Naive thymus-derived CD8-positive, alpha-beta T cell (primary cell): ENCODE results near the gene APOBEC3G. TPM values are rescaled to one million over a fixed set of nuclear protein-coding genes. Genes with fewer than 3 reads are reported as not detected.

Experiments used
- ATAC-seq, 2 donors: fragments of 150-1000 bp; cut with Tn5 transposase in 1 of 2; sonication (Bioruptor Pico), chemical (Tn5 transposase) in 1 of 2; 1 replicate in 1 of 2; 2 replicates in 1 of 2; pipeline ENCODE4 v1.10.0; 2021; ENCODE audit warnings: mild to moderate bottlenecking in 2 of 2, moderate library complexity in 2 of 2
- POLR2A ChIA-PET: fragments of 350-600 bp; sonication (Branson Sonifier 250); formaldehyde crosslinking; loops from one replicate; lab custom pipeline; 2021; ENCODE audit warnings: antibody characterized with exemption; lab: Charles Lee
- DNase-seq, 10 donors: peaks; one replicate each; pipeline versions ENCODE4 v3.0.0 to v3.0.0-alpha.2; 2020 to 2022
- H3K27ac Mint-ChIP-seq, 10 donors: one replicate each; pipeline ENCODE4 v1.8.0; 2020 to 2022; ENCODE audit warnings: mild to moderate bottlenecking in 10 of 10, mixed read lengths in 10 of 10, moderate library complexity in 4 of 10, inconsistent platforms in 1 of 10
- H3K27me3 Mint-ChIP-seq, 5 donors: one replicate each; pipeline ENCODE4 v1.8.0; 2021 to 2022; ENCODE audit warnings: mixed read lengths in 5 of 5
- H3K36me3 Mint-ChIP-seq, 3 donors: one replicate each; pipeline ENCODE4 v1.8.0; 2020 to 2022; ENCODE audit warnings: mixed read lengths in 3 of 3, mild to moderate bottlenecking in 2 of 3, inconsistent platforms in 1 of 3
- H3K4me1 Mint-ChIP-seq, 4 donors: one replicate each; pipeline ENCODE4 v1.8.0; 2021 to 2022; ENCODE audit warnings: mixed read lengths in 4 of 4
- H3K4me3 Mint-ChIP-seq, 10 donors: one replicate each; pipeline ENCODE4 v1.8.0; 2020 to 2022; ENCODE audit warnings: mild to moderate bottlenecking in 10 of 10, mixed read lengths in 10 of 10, moderate library complexity in 6 of 10, inconsistent platforms in 1 of 10
- H3K9me3 Mint-ChIP-seq, 9 donors: one replicate each; pipeline ENCODE4 v1.8.0; 2020 to 2022; ENCODE audit warnings: mixed read lengths in 9 of 9, mild to moderate bottlenecking in 3 of 9, inconsistent platforms in 1 of 9, moderate library complexity in 1 of 9
- polyA plus RNA-seq, 3 donors: library from polyadenylated mRNA; unstranded; fragments of 300-500 nt; fragmentation: Illumina TruSeq; gene quantifications; one replicate each; pipeline ENCODE4 v1.2.3, GENCODE V29; 2021
- total RNA-seq, 8 experiments: library from RNA in 2 of 8; stranded (reverse) in 2 of 8; gene quantifications; one replicate each; pipeline ENCODE4 v1.2.3 and lab custom pipeline; 2021 to 2026

The APOBEC3G gene
- total and polyA plus RNA-seq, 5 experiments from 2014 or later, result 24.3 to 113 (median 30.6) TPM

GRCh38 chr22:39115977-39116621 is 39.0 kb downstream of the APOBEC3G start:
- H3K4me1 Mint-ChIP-seq, result peaks cover 8 to 45% (median 14%) of the 10 kb centered on the region in 4 donors
- H3K36me3 Mint-ChIP-seq, result no peaks in the 10 kb centered on the region
- H3K27me3 Mint-ChIP-seq, result no peaks in the 10 kb centered on the region
- peak overlapping the region in 5 of 10 donors; percentile 10 to 93 (median 74) for H3K27ac Mint-ChIP-seq
- H3K9me3 Mint-ChIP-seq, result no peaks in the 10 kb centered on the region
- ATAC-seq (peak in 1 of 2 donors; percentile 19), DNase-seq (no peak)
- peak overlapping the region in 1 of 10 donors; percentile 7 for H3K4me3 Mint-ChIP-seq
- POLR2A ChIA-PET, result no interaction called here

GRCh38 chr22:39117585-39118191 is 40.6 kb downstream of the APOBEC3G start:
- peak overlapping the region in 9 of 10 donors; percentile 3 to 93 (median 76) for H3K27ac Mint-ChIP-seq
- peak; percentile 35 to 87 (median 62) for DNase-seq
- peaks cover 8 to 47% (median 17%) of the 10 kb centered on the region in 4 donors for H3K4me1 Mint-ChIP-seq
- H3K36me3 Mint-ChIP-seq, result no peaks in the 10 kb centered on the region
- ATAC-seq, result peak; percentile 63 to 65
- POLR2A ChIA-PET, result no interaction called here
- H3K9me3 Mint-ChIP-seq, result no peaks in the 10 kb centered on the region
- H3K4me3 Mint-ChIP-seq, result peak overlapping the region in 6 of 10 donors; percentile 0 to 63 (median 31)
- H3K27me3 Mint-ChIP-seq, result no peaks in the 10 kb centered on the region

GRCh38 chr22:39120983-39121382 is 43.9 kb downstream of the APOBEC3G start:
- ATAC-seq (no peak), DNase-seq (no peak)
- Mint-ChIP-seq H3K4me1 (peaks cover 8 to 29% (median 17%) of the 10 kb centered on the region in 4 donors), H3K9me3 (no peaks in the 10 kb centered on the region), H3K27me3 (no peaks in the 10 kb centered on the region), H3K36me3 (no peaks in the 10 kb centered on the region), H3K27ac (peak overlapping the region in 2 of 10 donors; percentile 10 to 19), H3K4me3 (no peak overlapping the region)
- POLR2A ChIA-PET, result no interaction called here

- Mint-ChIP-seq H3K27me3 (no peaks in the 10 kb centered on the region), H3K4me1 (peaks cover 3 to 12% (median 10%) of the 10 kb centered on the region in 4 donors), H3K4me3 (no peak overlapping the region), H3K9me3 (no peaks in the 10 kb centered on the region), H3K27ac (no peak overlapping the region), H3K36me3 (no peaks in the 10 kb centered on the region)
- DNase-seq, result no peak
- ATAC-seq, result no peak
- POLR2A ChIA-PET, result interaction anchor here (0.7 kb wide), 1 partner anchor 469 kb away, joined by 3 read pairs; no protein-coding TSS in a partner anchor
Measured at GRCh38 chr22:39122772-39123470, 45.8 kb downstream of the APOBEC3G start.

GRCh38 chr22:39123751-39124581 is 46.9 kb downstream of the APOBEC3G start:
- POLR2A ChIA-PET, result interaction anchor here (0.9 kb wide), 1 partner anchor 642 kb away, joined by 4 read pairs; no protein-coding TSS in a partner anchor
- Mint-ChIP-seq H3K27me3 (no peaks in the 10 kb centered on the region), H3K27ac (peak overlapping the region in 1 of 10 donors; percentile 21), H3K9me3 (no peaks in the 10 kb centered on the region), H3K4me3 (no peak overlapping the region), H3K4me1 (peaks cover 2 to 8% (median 5%) of the 10 kb centered on the region in 4 donors), H3K36me3 (no peaks in the 10 kb centered on the region)
- DNase-seq (no peak), ATAC-seq (no peak)

- DNase-seq (no peak), ATAC-seq (no peak)
- Mint-ChIP-seq H3K9me3 (no peaks in the 10 kb centered on the region), H3K4me1 (peaks cover 3 to 8% (median 5%) of the 10 kb centered on the region in 4 donors), H3K27me3 (no peaks in the 10 kb centered on the region), H3K4me3 (no peak overlapping the region), H3K36me3 (peaks cover 0 to 3% (median 0%) of the 10 kb centered on the region in 3 donors), H3K27ac (no peak overlapping the region)
- POLR2A ChIA-PET, result interaction anchor here (0.6 to 1.0 kb wide), 4 partner anchors 117 to 1244 kb away, joined by 4 to 5 read pairs (median 5); no protein-coding TSS in a partner anchor
Measured at GRCh38 chr22:39125622-39126021, 48.5 kb downstream of the APOBEC3G start.

- POLR2A ChIA-PET, result interaction anchor here (0.6 kb wide), 1 partner anchor 124 kb away, joined by 3 read pairs; no protein-coding TSS in a partner anchor
- DNase-seq, result peak in 1 of 10 donors; percentile 32
- no peaks in the 10 kb centered on the region for H3K27me3 Mint-ChIP-seq
- H3K36me3 Mint-ChIP-seq, result peaks cover 0 to 9% (median 0%) of the 10 kb centered on the region in 3 donors
- peaks cover 0 to 6% (median 0%) of the 10 kb centered on the region in 4 donors for H3K4me1 Mint-ChIP-seq
- peak overlapping the region in 1 of 10 donors; percentile 24 for H3K27ac Mint-ChIP-seq
- ATAC-seq, result no peak
- H3K9me3 Mint-ChIP-seq, result no peaks in the 10 kb centered on the region
- no peak overlapping the region for H3K4me3 Mint-ChIP-seq
Measured at GRCh38 chr22:39128508-39128907, 51.4 kb downstream of the APOBEC3G start.

GRCh38 chr22:39129081-39129480 is 52.0 kb downstream of the APOBEC3G start:
- Mint-ChIP-seq H3K4me1 (peaks cover 0 to 6% (median 0%) of the 10 kb centered on the region in 4 donors), H3K4me3 (no peak overlapping the region), H3K27me3 (no peaks in the 10 kb centered on the region), H3K27ac (peak overlapping the region in 1 of 10 donors; percentile 68), H3K9me3 (no peaks in the 10 kb centered on the region), H3K36me3 (peaks cover 0 to 12% (median 0%) of the 10 kb centered on the region in 3 donors)
- ATAC-seq (no peak), DNase-seq (no peak)
- POLR2A ChIA-PET, result interaction anchor here (0.6 to 0.7 kb wide), 2 partner anchors 93 to 125 kb away, joined by 3 to 4 read pairs; no protein-coding TSS in a partner anchor

- Mint-ChIP-seq H3K36me3 (peaks cover 0 to 12% (median 0%) of the 10 kb centered on the region in 3 donors), H3K4me3 (peak overlapping the region in 1 of 10 donors; percentile 39), H3K9me3 (no peaks in the 10 kb centered on the region), H3K27me3 (no peaks in the 10 kb centered on the region), H3K4me1 (peaks cover 0 to 6% (median 0%) of the 10 kb centered on the region in 4 donors), H3K27ac (peak overlapping the region in 2 of 10 donors; percentile 82 to 84)
- ATAC-seq (no peak), DNase-seq (no peak)
- POLR2A ChIA-PET, result interaction anchor here (0.7 kb wide), 1 partner anchor 92 kb away, joined by 4 read pairs; no protein-coding TSS in a partner anchor
Measured at GRCh38 chr22:39129746-39130145, 52.7 kb downstream of the APOBEC3G start.

- POLR2A ChIA-PET, result no interaction called here
- Mint-ChIP-seq H3K4me1 (peaks cover 0 to 6% (median 2%) of the 10 kb centered on the region in 4 donors), H3K27ac (peak overlapping the region in 3 of 10 donors; percentile 33 to 82 (median 75)), H3K36me3 (peaks cover 0 to 12% (median 0%) of the 10 kb centered on the region in 3 donors), H3K9me3 (no peaks in the 10 kb centered on the region), H3K4me3 (no peak overlapping the region), H3K27me3 (no peaks in the 10 kb centered on the region)
- ATAC-seq (no peak), DNase-seq (no peak)
Measured at GRCh38 chr22:39130152-39130704, 53.2 kb downstream of the APOBEC3G start.
